Measurements from ENCODE around the gene PDIA2.

The PDIA2 gene, protein sequence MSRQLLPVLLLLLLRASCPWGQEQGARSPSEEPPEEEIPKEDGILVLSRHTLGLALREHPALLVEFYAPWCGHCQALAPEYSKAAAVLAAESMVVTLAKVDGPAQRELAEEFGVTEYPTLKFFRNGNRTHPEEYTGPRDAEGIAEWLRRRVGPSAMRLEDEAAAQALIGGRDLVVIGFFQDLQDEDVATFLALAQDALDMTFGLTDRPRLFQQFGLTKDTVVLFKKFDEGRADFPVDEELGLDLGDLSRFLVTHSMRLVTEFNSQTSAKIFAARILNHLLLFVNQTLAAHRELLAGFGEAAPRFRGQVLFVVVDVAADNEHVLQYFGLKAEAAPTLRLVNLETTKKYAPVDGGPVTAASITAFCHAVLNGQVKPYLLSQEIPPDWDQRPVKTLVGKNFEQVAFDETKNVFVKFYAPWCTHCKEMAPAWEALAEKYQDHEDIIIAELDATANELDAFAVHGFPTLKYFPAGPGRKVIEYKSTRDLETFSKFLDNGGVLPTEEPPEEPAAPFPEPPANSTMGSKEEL

DNA sequence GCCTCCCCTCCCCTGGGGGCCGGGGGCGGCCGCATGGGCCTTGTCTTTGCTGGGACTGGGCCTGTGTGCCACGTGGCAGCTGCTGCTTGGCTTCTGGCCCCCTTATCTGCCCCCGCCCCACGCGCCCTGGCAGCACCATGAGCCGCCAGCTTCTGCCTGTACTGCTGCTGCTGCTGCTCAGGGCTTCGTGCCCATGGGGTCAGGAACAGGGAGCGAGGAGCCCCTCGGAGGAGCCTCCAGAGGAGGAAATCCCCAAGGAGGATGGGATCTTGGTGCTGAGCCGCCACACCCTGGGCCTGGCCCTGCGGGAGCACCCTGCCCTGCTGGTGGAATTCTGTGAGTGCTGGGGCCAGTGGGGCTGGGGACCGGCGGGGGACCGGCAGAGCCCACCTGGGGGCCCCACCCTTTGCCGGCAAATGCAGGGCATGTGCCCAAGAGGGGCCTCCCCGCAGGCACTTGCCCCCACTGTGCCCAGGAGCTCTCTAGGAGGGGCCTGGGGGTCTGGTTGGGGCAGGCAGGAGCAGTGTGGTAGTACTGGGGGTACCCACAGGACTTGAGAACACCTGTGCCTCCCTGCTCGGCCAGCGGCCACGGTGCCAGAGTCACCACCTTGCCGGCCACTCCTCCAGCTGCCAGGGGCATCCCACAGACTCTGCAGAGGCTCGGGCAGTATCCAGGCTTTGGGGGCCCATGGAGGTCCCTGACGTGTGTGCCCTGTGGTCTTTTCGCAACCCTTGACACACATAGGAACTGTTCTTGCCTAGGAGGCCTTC lies at the start of gene PDIA2:
PDIA2 (plus strand) TSS at position 132 of the 773 bp plus-strand sequence; CDS start at position 138, 6 bp downstream.
- no peak within 1 kb of the TSS for H3K4me3 ChIP-seq (ENCODE audit: low read depth, low read length)
- TF ChIP-seq, protein P1, sequence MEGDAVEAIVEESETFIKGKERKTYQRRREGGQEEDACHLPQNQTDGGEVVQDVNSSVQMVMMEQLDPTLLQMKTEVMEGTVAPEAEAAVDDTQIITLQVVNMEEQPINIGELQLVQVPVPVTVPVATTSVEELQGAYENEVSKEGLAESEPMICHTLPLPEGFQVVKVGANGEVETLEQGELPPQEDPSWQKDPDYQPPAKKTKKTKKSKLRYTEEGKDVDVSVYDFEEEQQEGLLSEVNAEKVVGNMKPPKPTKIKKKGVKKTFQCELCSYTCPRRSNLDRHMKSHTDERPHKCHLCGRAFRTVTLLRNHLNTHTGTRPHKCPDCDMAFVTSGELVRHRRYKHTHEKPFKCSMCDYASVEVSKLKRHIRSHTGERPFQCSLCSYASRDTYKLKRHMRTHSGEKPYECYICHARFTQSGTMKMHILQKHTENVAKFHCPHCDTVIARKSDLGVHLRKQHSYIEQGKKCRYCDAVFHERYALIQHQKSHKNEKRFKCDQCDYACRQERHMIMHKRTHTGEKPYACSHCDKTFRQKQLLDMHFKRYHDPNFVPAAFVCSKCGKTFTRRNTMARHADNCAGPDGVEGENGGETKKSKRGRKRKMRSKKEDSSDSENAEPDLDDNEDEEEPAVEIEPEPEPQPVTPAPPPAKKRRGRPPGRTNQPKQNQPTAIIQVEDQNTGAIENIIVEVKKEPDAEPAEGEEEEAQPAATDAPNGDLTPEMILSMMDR (IDR thresholded peaks at IDR 0.05; ENCODE audit: insufficient read depth, low read depth, low read length, missing control alignments): no peak
- no peak for DNase-seq (ENCODE audit: low read depth)

DNA sequence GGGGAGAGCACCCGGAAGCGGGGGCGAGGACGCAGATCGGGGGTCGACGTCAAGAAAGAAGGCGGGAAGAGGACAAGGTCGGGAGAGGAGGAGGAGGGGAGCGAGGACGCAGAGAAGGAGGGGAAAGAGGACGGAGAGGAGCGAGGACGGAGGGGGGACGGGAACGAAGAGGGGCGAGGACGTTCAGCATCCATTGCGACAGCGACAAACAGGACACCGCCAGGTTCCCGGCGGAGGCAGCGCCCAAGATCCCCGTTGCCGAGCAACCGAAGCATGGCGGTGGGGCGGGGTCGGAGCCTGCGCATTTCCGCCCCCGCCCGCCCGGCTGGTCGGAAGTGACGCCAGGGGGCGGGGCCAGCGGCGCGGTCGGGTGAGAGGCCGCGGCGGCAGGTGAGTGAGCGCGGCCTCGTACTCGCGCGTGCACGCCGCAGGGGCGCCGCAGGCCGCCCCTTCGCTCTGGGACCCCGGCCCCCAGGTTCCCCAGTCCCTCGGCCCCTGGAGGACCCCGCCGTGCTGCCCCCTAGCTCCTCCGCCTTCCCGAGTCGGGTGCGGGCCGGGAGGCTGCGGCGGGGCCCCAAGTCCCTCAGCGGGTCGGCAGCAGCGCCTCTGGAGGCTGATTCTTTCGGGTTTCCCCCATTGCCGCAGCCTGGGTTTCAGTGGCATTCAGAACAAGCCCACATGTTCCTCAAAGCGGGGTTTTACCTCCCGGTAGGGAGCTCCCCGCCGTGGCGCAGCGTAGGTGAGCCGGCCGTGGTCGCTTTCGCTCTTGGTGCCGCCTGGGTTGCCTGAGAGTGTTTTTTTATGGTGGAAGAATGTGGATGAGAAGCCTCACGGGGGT lies 48.3 kb upstream of the PDIA2 start, which contains the start of gene FAM234A:
FAM234A (plus strand) TSS at position 354 of the 838 bp plus-strand sequence. CDS start 19,593 bp downstream, outside the sequence.
- peak within 1 kb of the TSS; percentile 60 for H3K4me3 ChIP-seq (ENCODE audit: low read depth, low read length)
- peak; percentile 97 for DNase-seq (ENCODE audit: low read depth)
- TF ChIP-seq, protein P1 (IDR thresholded peaks at IDR 0.05; ENCODE audit: insufficient read depth, low read depth, low read length, missing control alignments): peak; percentile 57

DNA sequence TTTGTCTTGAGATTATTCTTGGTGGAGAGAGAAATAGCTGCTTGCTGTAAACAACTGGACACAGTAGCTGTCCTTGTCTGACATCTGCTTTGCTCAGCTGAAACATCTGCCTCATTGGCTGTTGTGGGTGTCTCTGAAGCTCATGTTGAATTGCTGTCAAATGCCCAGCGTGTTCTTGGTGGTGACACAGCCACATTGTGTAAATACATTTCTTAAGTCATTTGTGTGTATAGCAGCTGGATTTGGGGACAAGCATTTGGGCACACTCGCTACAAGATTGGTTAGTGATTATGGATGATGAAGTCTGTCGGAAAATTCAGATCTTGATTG lies 43.1 kb upstream of the PDIA2 start:
- no peak for DNase-seq (ENCODE audit: low read depth)
- TF ChIP-seq, protein P1 (IDR thresholded peaks at IDR 0.05; ENCODE audit: insufficient read depth, low read depth, low read length, missing control alignments): no peak
- no peak overlapping the region for H3K4me3 ChIP-seq (ENCODE audit: low read depth, low read length)

DNA sequence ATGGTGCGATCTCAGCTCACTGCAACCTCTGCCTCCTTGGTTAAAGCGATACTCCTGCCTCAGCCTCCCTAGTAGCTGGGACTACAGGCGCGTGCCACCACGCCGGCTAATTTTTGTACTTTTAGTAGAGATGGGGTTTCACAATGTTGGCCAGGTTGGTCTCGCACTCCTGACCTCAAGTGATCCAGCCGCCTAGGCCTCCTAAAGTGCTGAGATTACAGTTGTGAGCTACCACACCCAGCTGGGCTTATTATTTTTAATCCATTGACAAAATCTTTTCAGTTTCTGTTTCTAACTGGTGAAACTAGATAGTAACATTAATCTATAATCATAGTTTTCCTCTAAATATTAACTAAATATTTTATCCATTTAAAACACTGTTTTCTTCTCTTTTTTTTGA lies 42.4 kb upstream of the PDIA2 start:
- DNase-seq (ENCODE audit: low read depth): no peak
- TF ChIP-seq, protein P1 (IDR thresholded peaks at IDR 0.05; ENCODE audit: insufficient read depth, low read depth, low read length, missing control alignments): no peak
- no peak overlapping the region for H3K4me3 ChIP-seq (ENCODE audit: low read depth, low read length)

DNA sequence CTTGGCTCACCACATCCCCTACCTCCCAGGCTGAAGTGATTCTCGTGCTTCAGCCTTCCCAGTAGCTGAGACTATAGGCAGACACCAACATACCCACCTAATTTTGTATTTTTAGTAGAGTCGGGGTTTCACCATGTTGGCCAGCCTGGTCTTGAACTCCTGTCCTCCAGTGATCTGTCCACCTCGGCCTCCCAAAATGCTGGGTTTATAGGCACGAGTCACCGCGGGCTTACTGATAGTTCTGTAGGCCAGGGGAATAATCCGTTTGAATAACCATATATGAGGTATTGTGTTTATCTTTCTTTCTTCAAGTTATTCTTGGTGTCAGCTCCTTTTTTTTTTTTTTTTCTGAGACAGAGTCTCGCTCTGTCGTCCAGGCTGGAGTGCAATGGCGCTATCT lies 40.7 kb upstream of the PDIA2 start:
- no peak for DNase-seq (ENCODE audit: low read depth)
- no peak overlapping the region for H3K4me3 ChIP-seq (ENCODE audit: low read depth, low read length)
- TF ChIP-seq, protein P1 (IDR thresholded peaks at IDR 0.05; ENCODE audit: insufficient read depth, low read depth, low read length, missing control alignments): no peak

DNA sequence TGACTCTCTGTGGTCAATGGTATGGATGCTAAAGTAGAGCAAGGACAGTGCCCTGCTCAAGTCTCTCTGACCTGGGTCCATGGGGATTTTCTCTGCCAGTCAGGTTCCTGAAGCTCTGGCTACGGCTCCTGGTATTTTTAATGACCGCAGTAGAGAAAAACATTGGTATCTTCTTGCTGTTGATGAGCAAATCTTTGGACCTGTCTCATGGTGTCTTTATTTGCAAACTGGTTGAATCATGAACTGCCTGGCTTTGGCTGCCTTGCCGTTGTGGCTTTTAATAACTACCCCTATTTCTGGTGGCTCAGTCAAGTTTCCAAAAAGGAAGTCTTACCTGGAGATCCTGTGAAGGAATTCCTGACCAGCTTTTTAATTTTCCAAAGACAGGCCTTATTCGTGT lies 39.6 kb upstream of the PDIA2 start:
- H3K4me3 ChIP-seq (ENCODE audit: low read depth, low read length): no peak overlapping the region
- TF ChIP-seq, protein P1 (IDR thresholded peaks at IDR 0.05; ENCODE audit: insufficient read depth, low read depth, low read length, missing control alignments): no peak
- DNase-seq (ENCODE audit: low read depth): no peak
